GM12878 (cell line): ENCODE results near the gene USP36. TPM values are rescaled to one million over a fixed set of nuclear protein-coding genes. Genes with fewer than 3 reads are reported as not detected.

ENCODE experiments used
- ATAC-seq: fragments of 200-7000 bp; cut with Tn5 transposase; 3 replicates; pipeline ENCODE4 v1.9.1; 2020; ENCODE audit warnings: mild to moderate bottlenecking, moderate library complexity
- BruUV-seq: library from RNA; stranded (reverse); fragments of 400-500 nt; replicated peaks from 2 replicates; lab custom pipeline; 2021; lab: Mats Ljungman, UMichigan
- CTCF ChIA-PET: fragments of 300-600 bp; sonication (Branson Sonifier 250); formaldehyde crosslinking; extraction: SDS; loops from one replicate; lab custom pipeline; 2021; ENCODE audit warnings: inconsistent platforms; lab: Yijun Ruan, JAX
- POLR2A ChIA-PET: fragments of 350-600 bp; formaldehyde crosslinking; extraction: SDS; loops from one replicate; lab custom pipeline; 2021; ENCODE audit warnings: inconsistent platforms; lab: Charles Lee
- RAD21 ChIA-PET: fragments of 300-600 bp; sonication (Branson Sonifier 250); formaldehyde crosslinking; loops from one replicate; lab custom pipeline; 2023; ENCODE audit warnings: antibody characterized with exemption; ENCODE audit not compliant: unreplicated experiment; lab: Charles Lee
- SMC1A ChIA-PET: fragments of 300-600 bp; sonication (Branson Sonifier 250); formaldehyde crosslinking; loops from one replicate; lab custom pipeline; 2023; ENCODE audit not compliant: unreplicated experiment, uncharacterized antibody; lab: Charles Lee
- DNase-seq: peaks from one replicate; pipeline ENCODE4 v3.0.0-alpha.2; 2011; ENCODE audit warnings: low read depth, low spot score
- FAIRE-seq: peaks from 3 replicates; lab custom pipeline; 2011; peaks lifted over from hg19 to GRCh38; lab: Jason Lieb, UNC
- H2AFZ ChIP-seq: 2 replicates; pipeline ENCODE4 v1.6.0; 2011; ENCODE audit warnings: low read depth, low read length, control low read depth; ENCODE audit not compliant: control insufficient read depth
- H3K27ac ChIP-seq: 2 replicates; pipeline ENCODE4 v1.5.1; 2011; ENCODE audit warnings: control low read depth; ENCODE audit not compliant: control insufficient read depth, insufficient read depth
- H3K27me3 ChIP-seq, 2 experiments: replicated peaks in 1 of 2; 2 replicates each; pipeline versions ENCODE4 v1.6.0 to v1.6.1; 2011; ENCODE audit warnings: low read length in 1 of 2; ENCODE audit not compliant: control insufficient read depth in 2 of 2, insufficient read depth in 2 of 2
- H3K36me3 ChIP-seq, 2 experiments: 2 replicates each; pipeline ENCODE4 v1.5.1; 2011; ENCODE audit warnings: low read length in 1 of 2; ENCODE audit not compliant: control insufficient read depth in 2 of 2, insufficient read depth in 2 of 2
- H3K4me1 ChIP-seq: 2 replicates; pipeline ENCODE4 v1.6.1; 2011; ENCODE audit warnings: mild to moderate bottlenecking, low read length, moderate library complexity, mixed read lengths; ENCODE audit not compliant: control insufficient read depth, insufficient read depth
- H3K4me2 ChIP-seq: 2 replicates; pipeline ENCODE4 v1.6.0; 2011; ENCODE audit warnings: control low read depth; ENCODE audit not compliant: control insufficient read depth, insufficient read depth
- H3K4me3 ChIP-seq: fragments of 200-600 bp; sonication (generic); 2 replicates; pipeline ENCODE4 v1.5.1; 2016
- H3K79me2 ChIP-seq: 2 replicates; pipeline ENCODE4 v1.6.0; 2011; ENCODE audit warnings: low read length; ENCODE audit not compliant: control insufficient read depth, insufficient read depth
- H3K9ac ChIP-seq: 2 replicates; pipeline ENCODE4 v1.8.0; 2011; ENCODE audit warnings: low read length, control low read depth, mixed read lengths; ENCODE audit not compliant: control insufficient read depth, insufficient read depth
- H3K9me3 ChIP-seq: replicated peaks from 3 replicates; pipeline ENCODE4 v1.5.1; 2011; ENCODE audit warnings: mild to moderate bottlenecking, low read length; ENCODE audit not compliant: control insufficient read depth, insufficient read depth
- H4K20me1 ChIP-seq: 2 replicates; pipeline ENCODE4 v1.6.0; 2011; ENCODE audit not compliant: control insufficient read depth, insufficient read depth
- RUNX3 ChIP-seq: IDR thresholded peaks from 2 replicates; pipeline ENCODE4 v1.6.1; 2012; ENCODE audit warnings: low read length, inconsistent platforms
- TCF12 ChIP-seq: IDR thresholded peaks from 2 replicates; pipeline ENCODE4 v1.6.1; 2011; ENCODE audit warnings: low read depth, mild to moderate bottlenecking, low read length
- WGBS: methylation state at CpG from one replicate; pipeline ENCODE4 v1.1.6; 2016; ENCODE audit warnings: low lambda C conversion rate; ENCODE audit not compliant: insufficient replicate concordance, insufficient coverage; ENCODE audit errors: missing lambda C conversion rate; 5-methylcytosine and 5-hydroxymethylcytosine counted together
- in situ Hi-C: fragments of 300-500 bp; cut with MboI; formaldehyde crosslinking; loops from 9 replicates; pipeline ENCODE4 v1.14.3; 2018; ENCODE audit warnings: mixed read lengths
- intact Hi-C: fragments of 100-400 bp; cut with micrococcal nuclease; formaldehyde crosslinking; loops from one replicate; pipeline ENCODE4 v1.14.2; 2022; ENCODE audit not compliant: unreplicated experiment
- polyA plus RNA-seq, 11 experiments: library from polyadenylated mRNA; depleted of rRNA in 4 of 11; unstranded in 6 of 11; stranded (reverse) in 5 of 11; fragments of >200 nt; fragmentation: Nextera tagmentation in 4 of 11; fragmentation: Illumina TruSeq in 1 of 11; extraction: Ambion mirVana in 4 of 11; extraction: Trizol in 1 of 11; gene quantifications; 1 replicate in 1 of 11; 2 replicates in 10 of 11; pipeline versions ENCODE4 v1.2.1 to v1.2.3, GENCODE V29; 2011 to 2016; ENCODE audit warnings: inconsistent platforms in 2 of 11, missing spikeins in 2 of 11, low read depth in 1 of 11
- total RNA-seq, 4 experiments: library from RNA; depleted of rRNA in 3 of 4; stranded (reverse); fragments of >200 nt in 3 of 4; fragmentation: Illumina TruSeq in 1 of 4; extraction: Trizol in 1 of 4; gene quantifications; 2 replicates each; pipeline versions ENCODE4 v1.2.1 to v1.2.3, GENCODE V29; 2013 to 2021
- TF ChIP-seq, protein P1 (sequence below): fragments of 150-350 bp; IDR thresholded peaks from 2 replicates; pipeline ENCODE4 v1.6.1; 2016; ENCODE audit warnings: low read depth, low read length
- TF ChIP-seq, protein P2 (sequence below): fragments of 450-650 bp; conservative IDR thresholded peaks from 2 replicates; pipeline ENCODE4 v1.6.1; 2017; ENCODE audit warnings: mild to moderate bottlenecking, moderate library complexity
- TF ChIP-seq, protein P3 (sequence below): IDR thresholded peaks from 2 replicates; pipeline ENCODE4 v1.6.1; 2012; ENCODE audit warnings: mild to moderate bottlenecking, low read depth, low read length

Gene USP36
- total and polyA plus RNA-seq, 10 of the 15 experiments (the other 5 are each of a cell fraction or from before 2014, with no cell fraction given): 7.2 to 65.7 (median 33.6) TPM

DNA sequence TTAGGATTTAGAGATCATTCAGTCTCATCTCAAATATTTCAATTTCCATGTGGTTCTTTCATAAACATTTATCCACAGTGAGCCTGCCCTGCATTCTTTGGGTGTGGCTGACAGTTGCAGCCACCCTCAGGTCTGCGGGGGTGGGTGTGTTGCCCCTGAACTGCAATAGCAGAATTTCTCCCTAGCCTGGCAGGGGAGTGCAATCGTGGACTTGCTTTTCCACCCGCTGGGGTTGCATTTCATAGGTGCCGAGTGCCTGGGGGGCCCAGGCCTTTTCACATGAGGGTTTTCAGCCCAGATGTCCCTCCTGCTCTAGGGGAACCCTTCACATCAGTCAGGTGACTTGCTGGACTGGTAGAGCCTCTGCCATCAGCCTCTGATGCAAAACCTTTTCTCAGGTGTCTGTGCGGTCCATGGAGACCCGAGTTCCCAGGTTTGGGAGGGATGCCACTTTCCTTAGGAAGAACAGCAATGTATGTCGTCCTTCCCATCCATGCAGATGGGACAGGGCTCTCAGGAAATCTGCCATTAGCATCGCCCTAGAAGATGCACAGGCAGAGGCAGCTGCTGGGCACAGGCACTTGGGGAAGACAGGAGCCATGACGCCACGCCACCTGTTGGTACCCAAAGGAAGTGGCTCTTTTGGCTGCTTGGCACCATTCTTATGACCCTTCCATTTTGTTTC, 2.4 kb upstream of the USP36 start (continued):
- TF ChIP-seq, protein P1, sequence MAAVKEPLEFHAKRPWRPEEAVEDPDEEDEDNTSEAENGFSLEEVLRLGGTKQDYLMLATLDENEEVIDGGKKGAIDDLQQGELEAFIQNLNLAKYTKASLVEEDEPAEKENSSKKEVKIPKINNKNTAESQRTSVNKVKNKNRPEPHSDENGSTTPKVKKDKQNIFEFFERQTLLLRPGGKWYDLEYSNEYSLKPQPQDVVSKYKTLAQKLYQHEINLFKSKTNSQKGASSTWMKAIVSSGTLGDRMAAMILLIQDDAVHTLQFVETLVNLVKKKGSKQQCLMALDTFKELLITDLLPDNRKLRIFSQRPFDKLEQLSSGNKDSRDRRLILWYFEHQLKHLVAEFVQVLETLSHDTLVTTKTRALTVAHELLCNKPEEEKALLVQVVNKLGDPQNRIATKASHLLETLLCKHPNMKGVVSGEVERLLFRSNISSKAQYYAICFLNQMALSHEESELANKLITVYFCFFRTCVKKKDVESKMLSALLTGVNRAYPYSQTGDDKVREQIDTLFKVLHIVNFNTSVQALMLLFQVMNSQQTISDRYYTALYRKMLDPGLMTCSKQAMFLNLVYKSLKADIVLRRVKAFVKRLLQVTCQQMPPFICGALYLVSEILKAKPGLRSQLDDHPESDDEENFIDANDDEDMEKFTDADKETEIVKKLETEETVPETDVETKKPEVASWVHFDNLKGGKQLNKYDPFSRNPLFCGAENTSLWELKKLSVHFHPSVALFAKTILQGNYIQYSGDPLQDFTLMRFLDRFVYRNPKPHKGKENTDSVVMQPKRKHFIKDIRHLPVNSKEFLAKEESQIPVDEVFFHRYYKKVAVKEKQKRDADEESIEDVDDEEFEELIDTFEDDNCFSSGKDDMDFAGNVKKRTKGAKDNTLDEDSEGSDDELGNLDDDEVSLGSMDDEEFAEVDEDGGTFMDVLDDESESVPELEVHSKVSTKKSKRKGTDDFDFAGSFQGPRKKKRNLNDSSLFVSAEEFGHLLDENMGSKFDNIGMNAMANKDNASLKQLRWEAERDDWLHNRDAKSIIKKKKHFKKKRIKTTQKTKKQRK: no peak
- TF ChIP-seq TCF12: 0 out of 2 replicates have a peak, but pooled peaks have one; percentile 23

DNA sequence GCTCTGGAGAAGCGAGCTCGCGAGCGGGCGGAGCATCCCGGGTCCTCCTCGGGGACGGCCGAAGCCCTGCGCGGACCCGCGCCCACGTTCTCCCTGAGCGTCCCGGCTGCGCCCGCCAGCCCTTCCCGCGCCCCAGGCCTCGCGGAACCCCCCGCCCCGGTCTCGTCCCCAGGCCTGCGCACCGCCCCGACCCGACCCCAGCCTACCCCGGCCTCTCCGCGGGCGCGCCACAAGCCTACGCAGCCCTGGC, 159 bp downstream of the USP36 start:
- H4K20me1 ChIP-seq: no peaks in the 10 kb centered on the region; the same call in 1 of the 2 replicates
- no peaks in the 10 kb centered on the region for H3K27me3 ChIP-seq
- ATAC-seq (no peak), DNase-seq (no peak), FAIRE-seq (no peak)
- in situ Hi-C loops: no loop called here
- H3K36me3 ChIP-seq: peaks cover 8 to 12% of the 10 kb centered on the region in 2 experiments; a peak in 3 of 4 replicates
- 3% methylated on average over 8 of the region's 35 CpGs for WGBS
- peaks cover 4% of the 10 kb centered on the region for H3K4me1 ChIP-seq
- ChIA-PET RAD21 (no interaction called here), CTCF (no interaction called here), SMC1A (interaction anchor here (0.6 kb wide), 1 partner anchor 236 kb away, joined by 3 read pairs; no protein-coding TSS in a partner anchor), POLR2A (interaction anchor here (0.7 to 0.8 kb wide), 2 partner anchors 102 to 123 kb away, joined by 3 read pairs; no protein-coding TSS in a partner anchor)
- no peaks in the 10 kb centered on the region for H3K9me3 ChIP-seq
- peak overlapping the region; percentile 75 for H3K4me3 ChIP-seq
- H3K9ac ChIP-seq: peak overlapping the region; percentile 98
- BruUV-seq: no TSS peak
- TF ChIP-seq RUNX3: no peak; the same call in 1 of the 2 replicates
- TF ChIP-seq, protein P2, sequence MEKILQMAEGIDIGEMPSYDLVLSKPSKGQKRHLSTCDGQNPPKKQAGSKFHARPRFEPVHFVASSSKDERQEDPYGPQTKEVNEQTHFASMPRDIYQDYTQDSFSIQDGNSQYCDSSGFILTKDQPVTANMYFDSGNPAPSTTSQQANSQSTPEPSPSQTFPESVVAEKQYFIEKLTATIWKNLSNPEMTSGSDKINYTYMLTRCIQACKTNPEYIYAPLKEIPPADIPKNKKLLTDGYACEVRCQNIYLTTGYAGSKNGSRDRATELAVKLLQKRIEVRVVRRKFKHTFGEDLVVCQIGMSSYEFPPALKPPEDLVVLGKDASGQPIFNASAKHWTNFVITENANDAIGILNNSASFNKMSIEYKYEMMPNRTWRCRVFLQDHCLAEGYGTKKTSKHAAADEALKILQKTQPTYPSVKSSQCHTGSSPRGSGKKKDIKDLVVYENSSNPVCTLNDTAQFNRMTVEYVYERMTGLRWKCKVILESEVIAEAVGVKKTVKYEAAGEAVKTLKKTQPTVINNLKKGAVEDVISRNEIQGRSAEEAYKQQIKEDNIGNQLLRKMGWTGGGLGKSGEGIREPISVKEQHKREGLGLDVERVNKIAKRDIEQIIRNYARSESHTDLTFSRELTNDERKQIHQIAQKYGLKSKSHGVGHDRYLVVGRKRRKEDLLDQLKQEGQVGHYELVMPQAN: peak; percentile 74
- TF ChIP-seq, protein P3, sequence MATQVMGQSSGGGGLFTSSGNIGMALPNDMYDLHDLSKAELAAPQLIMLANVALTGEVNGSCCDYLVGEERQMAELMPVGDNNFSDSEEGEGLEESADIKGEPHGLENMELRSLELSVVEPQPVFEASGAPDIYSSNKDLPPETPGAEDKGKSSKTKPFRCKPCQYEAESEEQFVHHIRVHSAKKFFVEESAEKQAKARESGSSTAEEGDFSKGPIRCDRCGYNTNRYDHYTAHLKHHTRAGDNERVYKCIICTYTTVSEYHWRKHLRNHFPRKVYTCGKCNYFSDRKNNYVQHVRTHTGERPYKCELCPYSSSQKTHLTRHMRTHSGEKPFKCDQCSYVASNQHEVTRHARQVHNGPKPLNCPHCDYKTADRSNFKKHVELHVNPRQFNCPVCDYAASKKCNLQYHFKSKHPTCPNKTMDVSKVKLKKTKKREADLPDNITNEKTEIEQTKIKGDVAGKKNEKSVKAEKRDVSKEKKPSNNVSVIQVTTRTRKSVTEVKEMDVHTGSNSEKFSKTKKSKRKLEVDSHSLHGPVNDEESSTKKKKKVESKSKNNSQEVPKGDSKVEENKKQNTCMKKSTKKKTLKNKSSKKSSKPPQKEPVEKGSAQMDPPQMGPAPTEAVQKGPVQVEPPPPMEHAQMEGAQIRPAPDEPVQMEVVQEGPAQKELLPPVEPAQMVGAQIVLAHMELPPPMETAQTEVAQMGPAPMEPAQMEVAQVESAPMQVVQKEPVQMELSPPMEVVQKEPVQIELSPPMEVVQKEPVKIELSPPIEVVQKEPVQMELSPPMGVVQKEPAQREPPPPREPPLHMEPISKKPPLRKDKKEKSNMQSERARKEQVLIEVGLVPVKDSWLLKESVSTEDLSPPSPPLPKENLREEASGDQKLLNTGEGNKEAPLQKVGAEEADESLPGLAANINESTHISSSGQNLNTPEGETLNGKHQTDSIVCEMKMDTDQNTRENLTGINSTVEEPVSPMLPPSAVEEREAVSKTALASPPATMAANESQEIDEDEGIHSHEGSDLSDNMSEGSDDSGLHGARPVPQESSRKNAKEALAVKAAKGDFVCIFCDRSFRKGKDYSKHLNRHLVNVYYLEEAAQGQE: no peak
- peaks cover 48% of the 10 kb centered on the region for H3K79me2 ChIP-seq
- H3K4me2 ChIP-seq: peak overlapping the region; percentile 76; the same call in 1 of the 2 replicates
- H2AFZ ChIP-seq: peak overlapping the region; percentile 45; the same call in 1 of the 2 replicates
- peak overlapping the region; percentile 83 for H3K27ac ChIP-seq
- intact Hi-C loops: no loop called here
